ENCODE results near the gene ASB18.

Gene ASB18

GRCh38 chr2:236163471-236164200 is 100.6 kb downstream of the ASB18 start:
- no peak for DNase-seq (ENCODE audit: low spot score)

GRCh38 chr2:236162882-236163470 is 101.2 kb downstream of the ASB18 start:
- DNase-seq (ENCODE audit: low spot score): no peak

- DNase-seq (ENCODE audit: low spot score): no peak
Observed at GRCh38 chr2:236162031-236162845, 102.0 kb downstream of the ASB18 start.

- DNase-seq (ENCODE audit: low spot score): no peak
Observed at GRCh38 chr2:236161531-236161930, 102.7 kb downstream of the ASB18 start.

- DNase-seq (ENCODE audit: low spot score): no peak
Observed at GRCh38 chr2:236161082-236161462, 103.1 kb downstream of the ASB18 start.

GRCh38 chr2:236160366-236161081 is 103.7 kb downstream of the ASB18 start:
- no peak for DNase-seq (ENCODE audit: low spot score)

GRCh38 chr2:236159778-236160170 is 104.4 kb downstream of the ASB18 start:
- no peak for DNase-seq (ENCODE audit: low spot score)

- DNase-seq (ENCODE audit: low spot score): no peak
Observed at GRCh38 chr2:236158969-236159777, 105.0 kb downstream of the ASB18 start.

GRCh38 chr2:236157815-236158498 is 106.2 kb downstream of the ASB18 start:
- DNase-seq (ENCODE audit: low spot score): no peak

GRCh38 chr2:236157366-236157765 is 106.8 kb downstream of the ASB18 start:
- no peak for DNase-seq (ENCODE audit: low spot score)

- no peak for DNase-seq (ENCODE audit: low spot score)
Observed at GRCh38 chr2:236156860-236157194, 107.4 kb downstream of the ASB18 start.

- DNase-seq (ENCODE audit: low spot score): no peak
Observed at GRCh38 chr2:236156095-236156859, 107.9 kb downstream of the ASB18 start.

- DNase-seq (ENCODE audit: low spot score): no peak
Observed at GRCh38 chr2:236155406-236155805, 108.8 kb downstream of the ASB18 start.

GRCh38 chr2:236146436-236146835 is 117.8 kb downstream of the ASB18 start:
- DNase-seq (ENCODE audit: low spot score): no peak

- DNase-seq (ENCODE audit: low spot score): no peak
Observed at GRCh38 chr2:236143811-236144210, 120.4 kb downstream of the ASB18 start.
